GM13976 (cell line): ENCODE results near the gene SLC6A16.
"Not testable (repeated sequence)": the region's sequence is repeated elsewhere in the genome, so short reads cannot be mapped to it uniquely, and the experiment has no call there.

ENCODE experiments used
- DNase-seq: peaks from one replicate; pipeline ENCODE4 v3.0.0; 2012; ENCODE audit warnings: low spot score
- in situ Hi-C: fragments of 300-500 bp; cut with MboI; formaldehyde crosslinking; loops from one replicate; pipeline ENCODE4 v1.12.0; 2022; ENCODE audit warnings: low sequenced_read_pairs, mixed read lengths, inconsistent platforms; ENCODE audit not compliant: unreplicated experiment
- TF ChIP-seq, protein P1 (sequence below): IDR thresholded peaks from 2 replicates; pipeline ENCODE4 v1.5.1; 2012; ENCODE audit warnings: borderline replicate concordance, mild to moderate bottlenecking; ENCODE audit not compliant: insufficient read depth; ENCODE audit errors: extremely low read depth, missing control alignments, control extremely low read depth

SLC6A16 gene

GRCh38 chr19:49309087-49309486 is 15.9 kb downstream of the SLC6A16 start:
- in situ Hi-C loops = no loop called here
- DNase-seq = no peak
- TF ChIP-seq, protein P1, sequence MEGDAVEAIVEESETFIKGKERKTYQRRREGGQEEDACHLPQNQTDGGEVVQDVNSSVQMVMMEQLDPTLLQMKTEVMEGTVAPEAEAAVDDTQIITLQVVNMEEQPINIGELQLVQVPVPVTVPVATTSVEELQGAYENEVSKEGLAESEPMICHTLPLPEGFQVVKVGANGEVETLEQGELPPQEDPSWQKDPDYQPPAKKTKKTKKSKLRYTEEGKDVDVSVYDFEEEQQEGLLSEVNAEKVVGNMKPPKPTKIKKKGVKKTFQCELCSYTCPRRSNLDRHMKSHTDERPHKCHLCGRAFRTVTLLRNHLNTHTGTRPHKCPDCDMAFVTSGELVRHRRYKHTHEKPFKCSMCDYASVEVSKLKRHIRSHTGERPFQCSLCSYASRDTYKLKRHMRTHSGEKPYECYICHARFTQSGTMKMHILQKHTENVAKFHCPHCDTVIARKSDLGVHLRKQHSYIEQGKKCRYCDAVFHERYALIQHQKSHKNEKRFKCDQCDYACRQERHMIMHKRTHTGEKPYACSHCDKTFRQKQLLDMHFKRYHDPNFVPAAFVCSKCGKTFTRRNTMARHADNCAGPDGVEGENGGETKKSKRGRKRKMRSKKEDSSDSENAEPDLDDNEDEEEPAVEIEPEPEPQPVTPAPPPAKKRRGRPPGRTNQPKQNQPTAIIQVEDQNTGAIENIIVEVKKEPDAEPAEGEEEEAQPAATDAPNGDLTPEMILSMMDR = no peak

- peak; percentile 50 for DNase-seq
- in situ Hi-C loops = not testable (repeated sequence)
These were observed 18.3 kb downstream of the SLC6A16 start for GRCh38 chr19:49306734-49307133.

GRCh38 chr19:49301866-49302252 is 23.1 kb downstream of the SLC6A16 start:
- DNase-seq = no peak
- in situ Hi-C loops = no loop called here
- TF ChIP-seq, protein P1 = no peak

DNA sequence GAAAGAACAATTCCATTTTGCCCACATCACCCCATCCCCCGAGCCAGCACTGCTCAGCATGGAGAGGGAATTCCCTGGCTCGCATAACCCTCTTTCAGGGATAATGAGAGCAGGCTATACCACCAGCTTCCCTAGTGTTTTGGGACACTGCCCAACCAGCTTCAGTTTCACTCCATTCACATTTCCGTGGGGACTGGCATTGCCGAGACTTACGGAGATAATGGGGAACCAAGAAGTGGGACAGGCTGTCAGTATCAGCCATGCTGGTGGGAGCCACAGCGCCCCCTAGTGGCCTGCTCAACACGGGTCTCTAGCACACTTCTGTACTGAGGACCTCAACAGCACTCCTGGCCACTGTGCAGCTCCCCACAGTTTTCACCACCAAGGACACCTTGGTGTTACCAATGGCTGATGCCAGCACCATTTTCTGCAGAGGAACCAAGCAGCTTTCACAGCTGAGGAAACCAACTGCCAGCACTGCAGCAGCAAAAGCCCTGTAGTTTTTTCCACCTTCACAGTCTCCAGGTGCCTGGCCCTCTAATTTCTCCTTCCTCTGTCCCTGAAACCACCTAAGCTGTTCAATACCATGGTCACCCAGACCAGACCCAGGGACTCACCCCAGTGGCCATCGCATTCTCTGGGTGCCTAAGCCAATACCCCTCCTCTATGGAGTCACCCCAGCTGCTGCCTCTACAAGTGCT is 23.7 kb downstream of the SLC6A16 start:
- in situ Hi-C loops = no loop called here
- TF ChIP-seq, protein P1 = peak; percentile 91
- DNase-seq = peak; percentile 93

- in situ Hi-C loops = not testable (repeated sequence)
These were observed 26.3 kb downstream of the SLC6A16 start for GRCh38 chr19:49298653-49299052.

GRCh38 chr19:49297403-49297802 is 27.6 kb downstream of the SLC6A16 start:
- in situ Hi-C loops = no loop called here
- no peak for DNase-seq
- TF ChIP-seq, protein P1 = no peak

More at GRCh38 chr19:49298653-49299052, 26.3 kb downstream of the SLC6A16 start:
- DNase-seq = not testable (repeated sequence)

DNA sequence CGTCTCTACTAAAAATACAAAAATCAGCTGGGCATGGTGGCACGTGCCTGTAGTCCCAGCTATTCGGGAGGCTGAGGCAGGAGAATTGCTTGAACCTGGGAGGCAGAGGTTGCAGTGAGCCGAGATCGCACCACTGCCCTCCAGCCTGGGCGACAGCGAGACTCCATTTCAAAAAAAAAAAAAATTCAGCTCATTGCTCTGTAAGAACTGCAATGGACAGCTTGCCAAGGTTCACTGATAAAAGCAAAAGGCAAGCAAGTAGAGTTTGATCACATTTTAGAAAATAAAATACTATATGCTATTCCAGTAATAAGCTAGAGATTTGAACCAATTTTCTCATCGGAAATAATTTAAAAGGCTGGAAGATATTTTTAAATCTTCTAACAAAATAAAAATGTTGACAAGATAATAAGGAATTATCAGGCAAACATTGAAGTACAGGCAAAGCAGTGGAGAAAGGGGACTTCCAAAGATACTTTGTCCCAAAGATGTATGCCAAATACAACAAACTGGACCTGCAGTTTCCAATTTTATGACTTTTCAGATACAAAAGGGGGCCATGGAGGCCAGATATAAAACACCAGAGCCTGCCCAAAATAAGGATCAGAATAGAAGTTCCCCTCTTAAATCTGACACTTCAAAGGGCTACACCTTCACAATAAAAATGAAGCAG is 29.6 kb downstream of the SLC6A16 start:
- in situ Hi-C loops = no loop called here
- TF ChIP-seq, protein P1 = no peak
- DNase-seq = no peak
